ENCODE measurements around the gene KCNK16. TPM values are rescaled to one million over a fixed set of nuclear protein-coding genes. Genes with fewer than 3 reads are reported as not detected.

Gene KCNK16
- total and polyA plus RNA-seq, 2 of the 4 experiments (the other 2 are of a cell fraction): not detected

DNA sequence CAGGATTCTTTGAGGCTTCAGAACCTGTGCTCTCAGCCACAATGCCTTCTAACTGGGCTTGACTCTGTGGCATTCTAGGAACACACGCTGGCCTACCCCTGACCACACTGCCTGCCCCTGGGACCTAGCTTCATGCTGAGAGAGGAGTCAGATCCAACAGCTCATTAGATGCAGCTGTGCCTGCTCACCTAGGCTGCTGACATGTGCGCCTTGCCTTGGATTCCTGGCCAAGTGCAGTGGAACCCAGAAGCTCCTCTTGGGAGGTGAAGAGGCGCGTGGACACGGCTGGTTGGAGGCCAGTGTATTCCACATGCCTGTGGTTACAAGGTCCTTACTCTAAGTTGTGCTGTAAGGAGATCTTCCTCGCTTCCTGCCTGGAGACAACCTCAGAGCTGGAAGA is 24.7 kb upstream of the KCNK16 start:
- H3K4ac ChIP-seq (ENCODE audit: low read depth, low read length): no peak overlapping the region
- ATAC-seq (ENCODE audit: low read depth) (no peak), DNase-seq (no peak)
- H3K23ac ChIP-seq (ENCODE audit: low read depth, low read length): no peak overlapping the region
- H3K9me1 ChIP-seq (ENCODE audit: insufficient read depth, low read length): no peaks in the 10 kb centered on the region
- H3K36me3 ChIP-seq (ENCODE audit: control insufficient read depth, insufficient read depth, low read length): no peaks in the 10 kb centered on the region
- H4K5ac ChIP-seq (ENCODE audit: low read depth, low read length): no peak overlapping the region
- no peak overlapping the region for H4K91ac ChIP-seq (ENCODE audit: insufficient read depth, low read depth, low read length)
- intact Hi-C loops (cut with micrococcal nuclease): loop anchor here (1.0 to 10.0 kb wide), 4 partner anchors 545 to 1718 kb away; no protein-coding TSS in a partner anchor
- H2AK5ac ChIP-seq (ENCODE audit: low read depth, low read length): no peak overlapping the region
- no peak overlapping the region for H3K56ac ChIP-seq (ENCODE audit: extremely low read depth, insufficient read depth, low read length)
- dilution Hi-C loops (cut with HindIII; ENCODE audit: low sequenced_read_pairs, unreplicated experiment): no loop called here
- no peak overlapping the region for H2BK15ac ChIP-seq (ENCODE audit: low read depth, low read length)
- POLR2A ChIA-PET (ENCODE audit: unreplicated experiment): no interaction called here
- no peaks in the 10 kb centered on the region; the same call in 1 of the 2 replicates for H3K27me3 ChIP-seq (ENCODE audit: control insufficient read depth, insufficient read depth, low read length)
- H3K9me3 ChIP-seq (ENCODE audit: control insufficient read depth, insufficient read depth, low read length): no peaks in the 10 kb centered on the region
- no peak overlapping the region for H3K4me2 ChIP-seq (ENCODE audit: low read depth, low read length)
- H3K79me1 ChIP-seq (ENCODE audit: low read depth in 1 of 2, low read length in 2 of 2): no peaks in the 10 kb centered on the region
- H3K4me1 ChIP-seq (ENCODE audit: control insufficient read depth, insufficient read depth, low read length): no peaks in the 10 kb centered on the region
- no peak overlapping the region for H3K14ac ChIP-seq (replicated peaks; ENCODE audit: low read depth, low read length)
- CTCF ChIA-PET: no interaction called here
- H3K18ac ChIP-seq (ENCODE audit: low read depth, low read length): no peak overlapping the region
- H3K27ac ChIP-seq (ENCODE audit: insufficient read depth, low read length): no peak overlapping the region
- no peak overlapping the region for H2AFZ ChIP-seq (replicated peaks; ENCODE audit: low read length, poor library complexity)
- no peak overlapping the region for H2BK120ac ChIP-seq (ENCODE audit: low read depth, low read length)
- WGBS, 2 experiments (ENCODE audit: extremely low coverage in 2 of 2, insufficient read length in 1 of 2): 83% methylated on average over 2 of the region's 6 CpGs; no CpG with 5 or more reads in 1 of the 2 experiments
- H4K20me1 ChIP-seq (ENCODE audit: insufficient read depth, low read length): no peaks in the 10 kb centered on the region
- in situ Hi-C loops (cut with MboI; ENCODE audit: low sequenced_read_pairs): loop anchor here (10.0 kb wide), 1 partner anchor 968 kb away; no protein-coding TSS in a partner anchor
- no peak overlapping the region for H2AK9ac ChIP-seq (replicated peaks; ENCODE audit: low read depth, low read length, poor library complexity)
- H4K8ac ChIP-seq (ENCODE audit: low read depth in 2 of 2, low read length in 2 of 2): no peak overlapping the region
- no peak overlapping the region for H2BK20ac ChIP-seq (ENCODE audit: low read depth, low read length)
- no peak overlapping the region for H3K9ac ChIP-seq (ENCODE audit: low read depth, low read length)
- H3K4me3 ChIP-seq (ENCODE audit: insufficient read depth, low read depth, low read length): no peak overlapping the region
- H2BK5ac ChIP-seq (ENCODE audit: low read depth, low read length, poor library complexity, severe bottlenecking): no peak overlapping the region
- BruUV-seq (replicated peaks): no TSS peak
- TF ChIP-seq, protein P1, sequence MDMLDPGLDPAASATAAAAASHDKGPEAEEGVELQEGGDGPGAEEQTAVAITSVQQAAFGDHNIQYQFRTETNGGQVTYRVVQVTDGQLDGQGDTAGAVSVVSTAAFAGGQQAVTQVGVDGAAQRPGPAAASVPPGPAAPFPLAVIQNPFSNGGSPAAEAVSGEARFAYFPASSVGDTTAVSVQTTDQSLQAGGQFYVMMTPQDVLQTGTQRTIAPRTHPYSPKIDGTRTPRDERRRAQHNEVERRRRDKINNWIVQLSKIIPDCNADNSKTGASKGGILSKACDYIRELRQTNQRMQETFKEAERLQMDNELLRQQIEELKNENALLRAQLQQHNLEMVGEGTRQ (IDR thresholded peaks at IDR 0.05; ENCODE audit: low read depth, low read length): no peak
- no peak for TF ChIP-seq CEBPB (IDR thresholded peaks at IDR 0.05; ENCODE audit: low read depth, low read length)
- TF ChIP-seq, protein P2, sequence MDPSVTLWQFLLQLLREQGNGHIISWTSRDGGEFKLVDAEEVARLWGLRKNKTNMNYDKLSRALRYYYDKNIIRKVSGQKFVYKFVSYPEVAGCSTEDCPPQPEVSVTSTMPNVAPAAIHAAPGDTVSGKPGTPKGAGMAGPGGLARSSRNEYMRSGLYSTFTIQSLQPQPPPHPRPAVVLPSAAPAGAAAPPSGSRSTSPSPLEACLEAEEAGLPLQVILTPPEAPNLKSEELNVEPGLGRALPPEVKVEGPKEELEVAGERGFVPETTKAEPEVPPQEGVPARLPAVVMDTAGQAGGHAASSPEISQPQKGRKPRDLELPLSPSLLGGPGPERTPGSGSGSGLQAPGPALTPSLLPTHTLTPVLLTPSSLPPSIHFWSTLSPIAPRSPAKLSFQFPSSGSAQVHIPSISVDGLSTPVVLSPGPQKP (IDR thresholded peaks at IDR 0.05; ENCODE audit: borderline replicate concordance, low read depth, low read length): no peak
- no peak for TF ChIP-seq MAZ (IDR thresholded peaks at IDR 0.05; ENCODE audit: borderline replicate concordance, low read depth, low read length)
- TF ChIP-seq POLR2A (IDR thresholded peaks at IDR 0.05; ENCODE audit: low read depth, low read length): no peak
- no peak for TF ChIP-seq MAFK (IDR thresholded peaks at IDR 0.05; ENCODE audit: low read depth, low read length)
- no peak for TF ChIP-seq MXI1 (IDR thresholded peaks at IDR 0.05; ENCODE audit: borderline replicate concordance, low read depth, low read length)
- TF ChIP-seq SMC3 (IDR thresholded peaks at IDR 0.05; ENCODE audit: low read depth, low read length): no peak
- TF ChIP-seq RAD21 (IDR thresholded peaks at IDR 0.05; ENCODE audit: low read length): no peak
- TF ChIP-seq RFX5 (IDR thresholded peaks at IDR 0.05; ENCODE audit: low read depth, low read length): no peak
- TF ChIP-seq BHLHE40 (IDR thresholded peaks at IDR 0.05; ENCODE audit: low read depth, low read length): no peak
- TF ChIP-seq NFE2L2 (IDR thresholded peaks at IDR 0.05; ENCODE audit: low read depth, low read length): no peak
- TF ChIP-seq, protein P3, sequence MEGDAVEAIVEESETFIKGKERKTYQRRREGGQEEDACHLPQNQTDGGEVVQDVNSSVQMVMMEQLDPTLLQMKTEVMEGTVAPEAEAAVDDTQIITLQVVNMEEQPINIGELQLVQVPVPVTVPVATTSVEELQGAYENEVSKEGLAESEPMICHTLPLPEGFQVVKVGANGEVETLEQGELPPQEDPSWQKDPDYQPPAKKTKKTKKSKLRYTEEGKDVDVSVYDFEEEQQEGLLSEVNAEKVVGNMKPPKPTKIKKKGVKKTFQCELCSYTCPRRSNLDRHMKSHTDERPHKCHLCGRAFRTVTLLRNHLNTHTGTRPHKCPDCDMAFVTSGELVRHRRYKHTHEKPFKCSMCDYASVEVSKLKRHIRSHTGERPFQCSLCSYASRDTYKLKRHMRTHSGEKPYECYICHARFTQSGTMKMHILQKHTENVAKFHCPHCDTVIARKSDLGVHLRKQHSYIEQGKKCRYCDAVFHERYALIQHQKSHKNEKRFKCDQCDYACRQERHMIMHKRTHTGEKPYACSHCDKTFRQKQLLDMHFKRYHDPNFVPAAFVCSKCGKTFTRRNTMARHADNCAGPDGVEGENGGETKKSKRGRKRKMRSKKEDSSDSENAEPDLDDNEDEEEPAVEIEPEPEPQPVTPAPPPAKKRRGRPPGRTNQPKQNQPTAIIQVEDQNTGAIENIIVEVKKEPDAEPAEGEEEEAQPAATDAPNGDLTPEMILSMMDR (conservative IDR thresholded peaks at IDR 0.05; ENCODE audit: low read depth, low read length): no peak
- TF ChIP-seq FOS (IDR thresholded peaks at IDR 0.05; ENCODE audit: low read depth, low read length): no peak

Data from IMR-90 (cell line).